ENCODE results near the gene ORAI1. TPM values are rescaled to one million over a fixed set of nuclear protein-coding genes. Genes with fewer than 3 reads are reported as not detected.

Gene ORAI1
- total RNA-seq: 10 to 100 TPM in 5 of 7 donors, 1 to 10 TPM in 2; 4.5 to 18.4 (median 12.3) TPM
- polyA plus RNA-seq: 10 to 100 TPM in 1 of 2 donors, 1 to 10 TPM in 1; 3.4 to 13.7 TPM
- long read RNA-seq, donor 1, partial matches to known transcripts: 0 of 3 reads
- long read RNA-seq, donor 1, other reads (novel, unspliced or antisense): 1 of 3 reads
- long read RNA-seq, donor 2, transcript ORAI1-203 (2 exons, 2,138 nt): major isoform, 21 of 21 reads
- long read RNA-seq, donor 2, partial matches to known transcripts: 0 of 21 reads
- long read RNA-seq, donor 2, other reads (novel, unspliced or antisense): 0 of 21 reads
- long read RNA-seq, donor 3, transcript ORAI1-203 (2 exons, 2,138 nt): major isoform, 47 of 59 reads
- long read RNA-seq, donor 3, partial matches to known transcripts: 0 of 59 reads
- long read RNA-seq, donor 3, other reads (novel, unspliced or antisense): 12 of 59 reads

DNA sequence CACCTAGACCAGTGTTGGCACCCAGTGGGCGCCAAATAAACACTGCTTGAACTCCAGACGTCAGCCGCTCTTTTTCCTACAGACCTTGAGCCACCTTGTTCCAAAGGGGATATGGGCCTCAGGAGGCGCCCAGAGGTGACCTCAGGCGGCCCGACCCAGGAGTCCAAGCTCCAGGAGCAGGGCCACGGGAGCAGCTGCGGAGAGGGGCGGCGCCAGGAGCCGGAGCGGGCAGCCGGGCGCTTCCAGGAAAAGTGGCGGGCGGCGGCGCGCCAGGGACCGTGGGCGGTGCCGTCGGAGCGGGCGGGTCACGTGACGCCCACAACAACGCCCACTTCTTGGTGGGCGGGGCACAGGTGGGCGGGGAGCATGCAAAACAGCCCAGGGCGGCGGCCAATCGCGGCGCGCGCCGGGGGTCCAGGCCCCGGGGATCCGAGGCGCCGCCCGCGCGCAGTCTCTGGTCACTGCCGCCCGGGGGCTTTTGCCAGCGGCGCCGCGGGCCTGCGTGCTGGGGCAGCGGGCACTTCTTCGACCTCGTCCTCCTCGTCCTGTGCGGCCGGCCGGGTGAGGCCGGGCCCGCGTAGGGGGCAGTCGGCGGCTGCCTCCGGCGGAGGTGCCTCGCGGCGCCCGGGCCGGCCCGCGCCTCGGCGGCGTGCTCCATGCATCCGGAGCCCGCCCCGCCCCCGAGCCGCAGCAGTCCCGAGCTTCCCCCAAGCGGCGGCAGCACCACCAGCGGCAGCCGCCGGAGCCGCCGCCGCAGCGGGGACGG is at the start of gene ORAI1:
Gene ORAI1, plus strand, starts transcription at position 444 of the 766 bp plus-strand sequence.
- 0 to 1% (median 0%) methylated on average over 51 to 92 of the region's 92 CpGs for WGBS, 3 donors
- intact Hi-C loops (cut with DNase I): loop anchor here in 3 of 4 donors (5.0 to 10.0 kb wide), 5 partner anchors 49 to 129 kb away; no protein-coding TSS in a partner anchor
- H3K4me3 ChIP-seq: peak within 1 kb of the TSS; percentile 58
- DNase-seq: peak; percentile 97 to 99 (median 98)
- H3K36me3 ChIP-seq: no peaks in the 10 kb centered on the region
- no peaks in the 10 kb centered on the region for H3K27me3 ChIP-seq
- peaks cover 2% of the 10 kb centered on the region for H3K4me1 ChIP-seq (ENCODE audit: insufficient read depth)
- H3K9me3 ChIP-seq: no peaks in the 10 kb centered on the region
- peak within 1 kb of the TSS; percentile 77 to 87 for H3K27ac ChIP-seq
- TF ChIP-seq POLR2A (IDR thresholded peaks at IDR 0.05) (peak; percentile 59), EP300 (IDR thresholded peaks at IDR 0.05) (peak; percentile 46)
- TF ChIP-seq, protein P1, sequence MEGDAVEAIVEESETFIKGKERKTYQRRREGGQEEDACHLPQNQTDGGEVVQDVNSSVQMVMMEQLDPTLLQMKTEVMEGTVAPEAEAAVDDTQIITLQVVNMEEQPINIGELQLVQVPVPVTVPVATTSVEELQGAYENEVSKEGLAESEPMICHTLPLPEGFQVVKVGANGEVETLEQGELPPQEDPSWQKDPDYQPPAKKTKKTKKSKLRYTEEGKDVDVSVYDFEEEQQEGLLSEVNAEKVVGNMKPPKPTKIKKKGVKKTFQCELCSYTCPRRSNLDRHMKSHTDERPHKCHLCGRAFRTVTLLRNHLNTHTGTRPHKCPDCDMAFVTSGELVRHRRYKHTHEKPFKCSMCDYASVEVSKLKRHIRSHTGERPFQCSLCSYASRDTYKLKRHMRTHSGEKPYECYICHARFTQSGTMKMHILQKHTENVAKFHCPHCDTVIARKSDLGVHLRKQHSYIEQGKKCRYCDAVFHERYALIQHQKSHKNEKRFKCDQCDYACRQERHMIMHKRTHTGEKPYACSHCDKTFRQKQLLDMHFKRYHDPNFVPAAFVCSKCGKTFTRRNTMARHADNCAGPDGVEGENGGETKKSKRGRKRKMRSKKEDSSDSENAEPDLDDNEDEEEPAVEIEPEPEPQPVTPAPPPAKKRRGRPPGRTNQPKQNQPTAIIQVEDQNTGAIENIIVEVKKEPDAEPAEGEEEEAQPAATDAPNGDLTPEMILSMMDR (IDR thresholded peaks at IDR 0.05): peak in 2 of 3 donors; percentile 65 to 69

DNA sequence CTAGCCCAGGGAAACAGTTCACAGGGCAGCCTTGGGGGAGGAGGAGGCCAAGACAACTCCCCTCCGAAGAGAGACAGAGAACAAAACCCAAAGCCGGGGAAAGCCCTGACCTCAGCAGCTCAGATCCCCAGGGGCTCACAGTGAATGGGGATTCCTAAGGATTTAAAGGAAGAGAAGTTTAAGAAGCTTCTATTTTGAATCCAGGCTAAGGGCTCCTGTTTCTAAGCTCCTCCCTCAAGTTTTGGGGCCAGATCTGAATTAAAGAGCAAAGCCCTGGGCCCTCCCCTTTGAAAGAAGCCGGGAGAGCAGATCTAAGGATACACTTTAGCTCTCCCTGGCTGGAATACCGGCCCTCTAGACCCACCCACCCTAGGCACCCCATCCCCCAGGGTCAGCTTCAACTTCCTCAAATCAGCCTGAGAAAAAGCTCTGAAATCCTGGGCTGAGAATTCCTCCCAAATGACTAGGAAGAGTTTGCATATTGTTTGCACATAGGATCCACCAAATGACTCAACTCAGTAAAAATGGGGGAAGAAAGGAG is 49.4 kb upstream of the ORAI1 start:
- Histone ChIP-seq H3K27me3 (no peaks in the 10 kb centered on the region), H3K9me3 (no peaks in the 10 kb centered on the region), H3K27ac (peak overlapping the region; percentile 4 to 81), H3K4me1 (ENCODE audit: insufficient read depth) (peaks cover 11% of the 10 kb centered on the region), H3K36me3 (no peaks in the 10 kb centered on the region), H3K4me3 (no peak overlapping the region)
- 3 to 7% (median 6%) methylated on average over 4 of the region's 4 CpGs for WGBS, 3 donors
- peak in 3 of 5 donors; percentile 27 to 54 (median 45) for DNase-seq
- intact Hi-C loops (cut with DNase I): loop anchor here in 1 of 4 donors (5.0 kb wide), 1 partner anchor 50 kb away; the partner anchor contains the start of gene ORAI1
- TF ChIP-seq POLR2A (IDR thresholded peaks at IDR 0.05) (no peak), EP300 (IDR thresholded peaks at IDR 0.05) (no peak)
- TF ChIP-seq, protein P1 (IDR thresholded peaks at IDR 0.05): no peak

DNA sequence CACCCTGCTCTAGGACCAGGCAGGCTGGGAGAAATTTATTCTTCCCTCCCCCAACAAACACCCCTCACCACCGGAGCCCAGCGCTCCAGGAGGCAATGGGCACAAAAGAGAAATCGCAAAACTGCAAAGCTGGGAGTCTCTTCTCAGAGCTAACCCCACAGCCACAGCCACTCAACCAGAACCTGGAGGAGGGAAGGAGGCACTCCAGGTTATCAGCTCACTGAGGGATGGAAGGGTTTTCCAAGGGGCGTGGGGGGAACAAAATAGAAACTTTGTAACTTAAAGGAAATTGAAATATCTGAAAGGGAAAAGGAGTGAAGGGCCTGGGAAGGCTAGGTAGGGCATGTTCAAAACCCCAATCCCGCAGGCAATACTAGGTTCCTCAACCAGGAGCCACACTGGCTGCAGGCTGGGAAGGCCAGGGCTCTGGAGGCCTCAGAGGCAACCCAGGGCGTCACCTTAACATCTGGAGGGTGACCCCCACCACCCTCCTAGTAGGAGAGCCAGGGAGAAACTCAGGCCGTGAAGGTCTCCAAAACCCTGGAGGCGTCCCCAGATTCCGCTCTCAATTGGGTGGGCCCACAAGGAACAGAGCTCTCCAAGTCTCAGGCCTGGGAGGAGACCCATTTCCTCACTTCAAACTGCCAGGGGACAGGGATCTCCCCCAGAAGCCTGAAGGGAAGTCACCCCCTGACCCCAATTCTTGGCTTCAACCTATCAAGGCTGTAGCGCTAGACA is 48.7 kb upstream of the ORAI1 start:
- 74 to 81% (median 81%) methylated on average over 6 to 10 of the region's 10 CpGs for WGBS, 3 donors
- peak overlapping the region; percentile 46 to 81 for H3K27ac ChIP-seq
- TF ChIP-seq, protein P1 (IDR thresholded peaks at IDR 0.05): no peak
- TF ChIP-seq POLR2A (IDR thresholded peaks at IDR 0.05) (no peak), EP300 (IDR thresholded peaks at IDR 0.05) (no peak)
- H3K27me3 ChIP-seq: no peaks in the 10 kb centered on the region
- intact Hi-C loops (cut with DNase I): loop anchor here in 1 of 4 donors (2.0 to 5.0 kb wide), 2 partner anchors 39 to 50 kb away; partner anchors contain the start of gene ORAI1
- peaks cover 11% of the 10 kb centered on the region for H3K4me1 ChIP-seq (ENCODE audit: insufficient read depth)
- peak in 4 of 5 donors; percentile 36 to 44 (median 37) for DNase-seq
- peak overlapping the region; percentile 43 for H3K4me3 ChIP-seq
- no peaks in the 10 kb centered on the region for H3K36me3 ChIP-seq
- no peaks in the 10 kb centered on the region for H3K9me3 ChIP-seq

Measured in ovary (tissue), 10 donors.